Adrenal gland (tissue), 12 donors: ENCODE data around the gene AVP. TPM values are rescaled to one million over a fixed set of nuclear protein-coding genes. Genes with fewer than 3 reads are reported as not detected.
A peak's percentile ranks its signal among the peaks of the same experiment; 100 is the strongest.

Source experiments
- DNase-seq, 7 donors: peaks; one replicate each; pipeline ENCODE4 v3.0.0-alpha.2; 2019 to 2020
- H3K27ac ChIP-seq, 5 donors: fragments of 200-600 bp; sonication (generic) in 4 of 5; 1 replicate in 3 of 5; 2 replicates in 2 of 5; pipeline versions ENCODE4 v1.5.1 to v1.8.0; 2016 to 2020; ENCODE audit warnings: mild to moderate bottlenecking in 1 of 5
- H3K27me3 ChIP-seq: fragments of 200-600 bp; 2 replicates; pipeline ENCODE4 v1.8.0; 2021
- H3K36me3 ChIP-seq, 2 donors: fragments of 200-600 bp; replicated peaks in 1 of 2; 1 replicate in 1 of 2; 2 replicates in 1 of 2; pipeline versions ENCODE4 v1.5.1 to v1.8.0; 2018 to 2022
- H3K4me1 ChIP-seq, 2 donors: fragments of 200-600 bp; replicated peaks in 1 of 2; 1 replicate in 1 of 2; 2 replicates in 1 of 2; pipeline versions ENCODE4 v1.5.1 to v1.8.0; 2018 to 2021
- H3K4me3 ChIP-seq, 4 donors: fragments of 200-600 bp; sonication (generic) in 3 of 4; one replicate each; pipeline ENCODE4 v1.5.1; 2016 to 2018
- H3K9me3 ChIP-seq, 3 donors: fragments of 200-600 bp; sonication (generic) in 1 of 3; replicated peaks in 1 of 3; 1 replicate in 2 of 3; 2 replicates in 1 of 3; pipeline versions ENCODE4 v1.5.1 to v1.8.0; 2016 to 2021
- CTCF ChIP-seq, 6 experiments: fragments of 450-650 bp in 4 of 6; fragments of 200-600 bp in 2 of 6; sonication (generic) in 1 of 6; IDR thresholded peaks; 1 replicate in 5 of 6; 2 replicates in 1 of 6; pipeline versions ENCODE4 v1.5.1 to v1.8.0; 2016 to 2021; ENCODE audit warnings: antibody characterized with exemption in 6 of 6, mild to moderate bottlenecking in 2 of 6, moderate library complexity in 1 of 6
- POLR2A ChIP-seq, 2 donors: fragments of 450-650 bp; IDR thresholded peaks; one replicate each; pipeline ENCODE4 v1.6.1; 2017; ENCODE audit warnings: antibody characterized with exemption in 2 of 2, mild to moderate bottlenecking in 2 of 2, moderate library complexity in 1 of 2
- WGBS, 4 donors: extraction: QIAGEN DNeasy Blood & Tissue Kit in 2 of 4; methylation state at CpG; one replicate each; pipeline versions ENCODE4 v1.1.5 to v1.1.7; 2013 to 2017; 5-methylcytosine and 5-hydroxymethylcytosine counted together
- intact Hi-C, 2 donors: fragments of 100-400 bp; cut with DNase I; formaldehyde crosslinking; loops; one replicate each; pipeline versions ENCODE4 v1.14.1 to v1.15.0; 2022 to 2023
- polyA plus RNA-seq, 3 donors: library from polyadenylated mRNA; stranded (reverse); fragments of 200-250 nt in 2 of 3; fragments of 350-450 nt in 1 of 3; fragmentation: Illumina TruSeq in 1 of 3; extraction: RNeasy Lipid Tissue Mini Kit (QIAGEN cat#74804) in 1 of 3; gene quantifications; one replicate each; pipeline ENCODE4 v1.2.3, GENCODE V29; 2013 to 2014
- total RNA-seq, 9 donors: library from RNA; depleted of rRNA in 4 of 9; stranded (reverse); fragments of >200 nt in 4 of 9; fragments of 120-200 nt in 1 of 9; fragmentation: NEBNext Ultra II Directional in 1 of 9; extraction: Animal tissue kit (Norgen Biotek cat#: 25700) in 1 of 9; gene quantifications; one replicate each; pipeline versions ENCODE4 v1.1.0 to v1.2.4, GENCODE V29; 2013 to 2023
- donor health status: healthy with polysubstance abuse.
- donor health status: Bipolar disorder and iron deficiency.
- donor health status: DM: yes; HTN: yes; CAD: no.
- donor health status: DM: no; HTN: no; CAD: no.
- donor health status: DM: no; HTN: no; CAD: no.
- donor health status: DM: yes; HTN: yes; CAD: no.

AVP gene
- total and polyA plus RNA-seq, 12 donors, result 0.27 to 0.75 (median 0.64) TPM; not detected in 8

- peaks cover 11% of the 10 kb centered on the region in 2 donors for H3K4me1 ChIP-seq
- H3K4me3 ChIP-seq, result peak overlapping the region in 1 of 4 donors; percentile 54
- no peaks in the 10 kb centered on the region for H3K9me3 ChIP-seq
- WGBS, 4 donors, result 82 to 89% (median 85%) methylated on average over 22 of the region's 22 CpGs
- H3K36me3 ChIP-seq, result no peaks in the 10 kb centered on the region
- DNase-seq, result peak in 1 of 7 donors; percentile 11
- no peak overlapping the region for H3K27ac ChIP-seq
- no peak for TF ChIP-seq CTCF (IDR thresholded peaks at IDR 0.05)
- TF ChIP-seq POLR2A (IDR thresholded peaks at IDR 0.05), result no peak
- intact Hi-C loops, result no loop called here
- no peaks in the 10 kb centered on the region for H3K27me3 ChIP-seq
Measured at GRCh38 chr20:3072530-3073250, 11.8 kb downstream of the AVP start.

- H3K36me3 ChIP-seq, result no peaks in the 10 kb centered on the region
- H3K9me3 ChIP-seq, result no peaks in the 10 kb centered on the region
- H3K27me3 ChIP-seq, result no peaks in the 10 kb centered on the region
- no peak within 1 kb of the TSS for H3K27ac ChIP-seq
- 18 to 40% (median 25%) methylated on average over 3 to 95 of the region's 95 CpGs for WGBS, 4 donors
- peaks cover 11% of the 10 kb centered on the region in 2 donors for H3K4me1 ChIP-seq
- intact Hi-C loops, result no loop called here
- TF ChIP-seq CTCF (IDR thresholded peaks at IDR 0.05) (no peak), POLR2A (IDR thresholded peaks at IDR 0.05) (no peak)
- peak in 2 of 7 donors; percentile 16 to 23 for DNase-seq
- H3K4me3 ChIP-seq, result peak within 1 kb of the TSS in 2 of 4 donors; percentile 20 to 54
Measured at GRCh38 chr20:3071610-3072529, 12.7 kb downstream of the AVP start, which contains the start of gene OXT. Gene OXT, plus strand, starts transcription at chr20:3071620. Its CDS starts 36 bp downstream, at chr20:3071656.

- H3K9me3 ChIP-seq, result no peaks in the 10 kb centered on the region
- H3K4me3 ChIP-seq, result peak overlapping the region in 1 of 4 donors; percentile 54
- no peaks in the 10 kb centered on the region for H3K36me3 ChIP-seq
- H3K4me1 ChIP-seq, result peaks cover 11% of the 10 kb centered on the region in 2 donors
- no peak for DNase-seq
- 65 to 79% (median 68%) methylated on average over 9 to 16 of the region's 16 CpGs for WGBS, 4 donors
- H3K27ac ChIP-seq, result no peak overlapping the region
- H3K27me3 ChIP-seq, result no peaks in the 10 kb centered on the region
- intact Hi-C loops, result no loop called here
- no peak for TF ChIP-seq POLR2A (IDR thresholded peaks at IDR 0.05)
- no peak for TF ChIP-seq CTCF (IDR thresholded peaks at IDR 0.05)
Measured at GRCh38 chr20:3071266-3071609, 13.3 kb downstream of the AVP start.

- peaks cover 11% of the 10 kb centered on the region in 2 donors for H3K4me1 ChIP-seq
- 81 to 91% (median 86%) methylated on average over 4 of the region's 4 CpGs for WGBS, 4 donors
- H3K4me3 ChIP-seq, result no peak overlapping the region
- H3K27me3 ChIP-seq, result no peaks in the 10 kb centered on the region
- no peak for DNase-seq
- intact Hi-C loops, result no loop called here
- TF ChIP-seq CTCF (IDR thresholded peaks at IDR 0.05) (no peak), POLR2A (IDR thresholded peaks at IDR 0.05) (no peak)
- H3K36me3 ChIP-seq, result no peaks in the 10 kb centered on the region
- H3K9me3 ChIP-seq, result no peaks in the 10 kb centered on the region
- H3K27ac ChIP-seq, result no peak overlapping the region
Measured at GRCh38 chr20:3070725-3071124, 13.8 kb downstream of the AVP start.
